Effector memory CD4-positive, alpha-beta T cell (primary cell): Measurements from ENCODE around the gene SOAT2.

Experiments used
- DNase-seq, 3 donors: peaks; one replicate each; pipeline ENCODE4 v3.0.0-alpha.2; 2020
- H3K27ac ChIP-seq: 2 replicates; pipeline ENCODE4 v1.7.0; 2013; ENCODE audit warnings: mild to moderate bottlenecking, low read length, moderate library complexity; ENCODE audit not compliant: insufficient read depth, poor library complexity, severe bottlenecking
- H3K27me3 ChIP-seq: replicated peaks from 2 replicates; pipeline ENCODE4 v1.7.0; 2013; ENCODE audit warnings: mild to moderate bottlenecking, low read length; ENCODE audit not compliant: insufficient read depth, control insufficient read depth, poor library complexity, severe bottlenecking
- H3K36me3 ChIP-seq: 2 replicates; pipeline ENCODE4 v1.7.0; 2013; ENCODE audit warnings: mild to moderate bottlenecking, low read length, moderate library complexity; ENCODE audit not compliant: control insufficient read depth, insufficient read depth
- H3K4me1 ChIP-seq: 2 replicates; pipeline ENCODE4 v1.7.0; 2013; ENCODE audit warnings: low read length, mild to moderate bottlenecking; ENCODE audit not compliant: control insufficient read depth, insufficient read depth, poor library complexity, severe bottlenecking
- H3K4me3 ChIP-seq: 2 replicates; pipeline ENCODE4 v1.7.0; 2013; ENCODE audit warnings: low read length, low read depth, mild to moderate bottlenecking; ENCODE audit not compliant: insufficient read depth, poor library complexity, severe bottlenecking
- H3K9me3 ChIP-seq: 2 replicates; pipeline ENCODE4 v1.7.0; 2013; ENCODE audit warnings: mild to moderate bottlenecking, low read length, moderate library complexity; ENCODE audit not compliant: control insufficient read depth

Gene SOAT2

DNA sequence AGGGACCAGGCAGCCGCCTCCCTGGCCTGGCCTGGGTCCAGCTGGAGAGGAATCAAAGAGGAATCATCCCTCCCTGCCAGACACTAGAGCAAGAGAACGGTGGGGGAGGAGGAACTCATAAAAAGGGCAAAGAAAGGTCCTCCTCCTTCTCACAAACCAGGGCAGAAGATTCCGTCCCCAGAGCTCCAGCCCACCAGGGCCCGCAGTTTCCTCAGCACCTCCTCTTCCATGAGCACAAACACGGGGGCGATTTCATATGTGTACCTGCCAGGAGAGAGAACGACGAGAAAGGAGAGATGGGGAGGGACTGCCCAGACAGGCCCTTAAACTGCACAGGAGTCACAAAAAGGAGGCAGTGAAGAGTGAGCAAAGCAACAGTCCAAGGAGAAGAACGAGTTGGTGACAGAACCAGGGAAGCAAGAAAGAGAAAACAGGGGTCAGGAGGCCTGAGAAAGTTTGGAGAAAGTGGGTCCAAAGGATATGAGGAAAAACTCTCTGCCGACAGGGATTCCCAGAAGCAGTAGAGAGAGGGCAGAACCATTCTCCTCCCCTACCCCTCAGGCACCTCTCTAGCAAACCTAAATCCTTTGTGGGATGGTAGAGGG, 68.5 kb downstream of the SOAT2 start:
- Histone ChIP-seq H3K27me3 (no peaks in the 10 kb centered on the region), H3K27ac (no peak overlapping the region), H3K4me1 (no peaks in the 10 kb centered on the region), H3K36me3 (no peaks in the 10 kb centered on the region), H3K4me3 (no peak overlapping the region), H3K9me3 (no peaks in the 10 kb centered on the region)
- no peak for DNase-seq

DNA sequence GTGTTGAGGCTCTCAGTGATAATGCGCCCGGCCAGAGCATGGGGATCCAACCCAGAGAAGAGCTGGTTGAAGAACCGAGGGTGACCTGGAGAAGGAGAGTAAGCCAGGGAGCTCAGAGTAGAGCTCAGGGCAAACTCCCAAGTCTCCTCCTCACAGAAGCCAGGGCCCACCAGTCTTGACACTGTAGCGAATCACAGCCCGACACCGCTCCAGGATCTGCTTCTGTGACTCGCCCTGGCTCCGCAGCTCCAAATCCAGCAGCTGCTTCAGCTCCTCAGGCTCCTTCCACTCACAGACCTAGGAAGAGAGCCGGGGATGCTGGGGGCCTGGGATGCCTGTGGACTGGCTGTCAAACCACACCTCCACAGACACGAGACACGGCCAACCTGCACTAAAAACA, 69.1 kb downstream of the SOAT2 start:
- Histone ChIP-seq H3K27ac (no peak overlapping the region), H3K36me3 (no peaks in the 10 kb centered on the region), H3K27me3 (no peaks in the 10 kb centered on the region), H3K4me3 (no peak overlapping the region), H3K4me1 (no peaks in the 10 kb centered on the region), H3K9me3 (no peaks in the 10 kb centered on the region)
- no peak for DNase-seq

DNA sequence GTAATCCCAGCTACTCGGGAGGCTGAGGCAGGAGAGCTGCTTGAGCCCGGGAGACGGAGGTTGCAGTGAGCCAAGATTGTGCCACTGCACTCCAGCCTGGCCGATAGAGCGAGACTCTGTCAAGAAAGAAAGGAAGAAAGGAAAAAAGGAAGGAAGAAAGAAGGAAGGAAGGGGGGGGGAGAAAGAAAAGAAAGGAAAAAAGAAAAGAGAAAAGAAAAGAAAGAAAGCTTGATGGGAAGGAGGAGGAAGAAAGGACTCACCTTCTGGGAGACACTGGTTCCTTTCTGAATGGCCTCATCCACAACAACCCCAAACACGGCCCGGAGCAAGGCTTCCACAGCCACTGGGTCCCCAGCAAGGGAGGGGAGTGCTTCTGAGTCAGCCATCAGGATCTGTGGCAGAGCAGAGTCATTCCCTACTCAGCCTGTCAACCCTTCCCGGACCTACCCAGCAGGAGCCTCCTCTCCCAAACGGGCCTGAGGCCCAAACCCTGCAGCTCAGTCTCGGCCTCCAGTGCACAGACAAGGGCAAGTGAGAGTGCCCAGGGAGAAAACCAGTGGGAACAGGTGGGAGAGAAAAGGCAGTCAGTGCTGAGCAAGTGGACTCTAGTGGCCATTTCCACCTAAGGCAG, 69.9 kb downstream of the SOAT2 start:
- H3K4me1 ChIP-seq: no peaks in the 10 kb centered on the region
- H3K36me3 ChIP-seq: no peaks in the 10 kb centered on the region
- no peak for DNase-seq
- no peaks in the 10 kb centered on the region for H3K9me3 ChIP-seq
- H3K27me3 ChIP-seq: no peaks in the 10 kb centered on the region
- H3K4me3 ChIP-seq: no peak overlapping the region
- no peak overlapping the region for H3K27ac ChIP-seq
